Immature natural killer cell (primary cell): Measurements from ENCODE around the gene ZIC2. TPM values are rescaled to one million over a fixed set of nuclear protein-coding genes. Genes with fewer than 3 reads are reported as not detected.

Experiments used
- DNase-seq, 3 donors: peaks; one replicate each; pipeline ENCODE4 v3.0.0; 2022; ENCODE audit warnings: mixed read lengths in 1 of 3
- H3K27ac Mint-ChIP-seq, 6 donors: one replicate each; pipeline ENCODE4 v1.8.0; 2020; ENCODE audit warnings: mixed read lengths in 6 of 6, mild to moderate bottlenecking in 5 of 6, inconsistent platforms in 4 of 6, moderate library complexity in 3 of 6
- H3K27me3 Mint-ChIP-seq, 3 donors: one replicate each; pipeline ENCODE4 v1.8.0; 2020 to 2021; ENCODE audit warnings: low read depth in 3 of 3, mild to moderate bottlenecking in 3 of 3, mixed read lengths in 3 of 3, moderate library complexity in 3 of 3, inconsistent platforms in 1 of 3
- H3K36me3 Mint-ChIP-seq, 3 donors: one replicate each; pipeline ENCODE4 v1.8.0; 2020; ENCODE audit warnings: mixed read lengths in 3 of 3, inconsistent platforms in 2 of 3, mild to moderate bottlenecking in 2 of 3
- H3K4me1 Mint-ChIP-seq, 2 donors: one replicate each; pipeline ENCODE4 v1.8.0; 2020; ENCODE audit warnings: inconsistent platforms in 2 of 2, mild to moderate bottlenecking in 2 of 2, mixed read lengths in 2 of 2, moderate library complexity in 1 of 2
- H3K4me3 Mint-ChIP-seq, 5 donors: one replicate each; pipeline ENCODE4 v1.8.0; 2020; ENCODE audit warnings: mild to moderate bottlenecking in 5 of 5, mixed read lengths in 5 of 5, inconsistent platforms in 3 of 5, moderate library complexity in 3 of 5
- H3K9me3 Mint-ChIP-seq, 6 donors: one replicate each; pipeline ENCODE4 v1.8.0; 2020; ENCODE audit warnings: mild to moderate bottlenecking in 6 of 6, mixed read lengths in 6 of 6, inconsistent platforms in 4 of 6, moderate library complexity in 3 of 6
- polyA plus RNA-seq, 3 donors: library from polyadenylated mRNA; unstranded; fragments of 300-500 nt; fragmentation: Illumina TruSeq; gene quantifications; one replicate each; pipeline ENCODE4 v1.2.3, GENCODE V29; 2021

The ZIC2 gene
- polyA plus RNA-seq, 3 donors from 2014 or later = not detected

DNA sequence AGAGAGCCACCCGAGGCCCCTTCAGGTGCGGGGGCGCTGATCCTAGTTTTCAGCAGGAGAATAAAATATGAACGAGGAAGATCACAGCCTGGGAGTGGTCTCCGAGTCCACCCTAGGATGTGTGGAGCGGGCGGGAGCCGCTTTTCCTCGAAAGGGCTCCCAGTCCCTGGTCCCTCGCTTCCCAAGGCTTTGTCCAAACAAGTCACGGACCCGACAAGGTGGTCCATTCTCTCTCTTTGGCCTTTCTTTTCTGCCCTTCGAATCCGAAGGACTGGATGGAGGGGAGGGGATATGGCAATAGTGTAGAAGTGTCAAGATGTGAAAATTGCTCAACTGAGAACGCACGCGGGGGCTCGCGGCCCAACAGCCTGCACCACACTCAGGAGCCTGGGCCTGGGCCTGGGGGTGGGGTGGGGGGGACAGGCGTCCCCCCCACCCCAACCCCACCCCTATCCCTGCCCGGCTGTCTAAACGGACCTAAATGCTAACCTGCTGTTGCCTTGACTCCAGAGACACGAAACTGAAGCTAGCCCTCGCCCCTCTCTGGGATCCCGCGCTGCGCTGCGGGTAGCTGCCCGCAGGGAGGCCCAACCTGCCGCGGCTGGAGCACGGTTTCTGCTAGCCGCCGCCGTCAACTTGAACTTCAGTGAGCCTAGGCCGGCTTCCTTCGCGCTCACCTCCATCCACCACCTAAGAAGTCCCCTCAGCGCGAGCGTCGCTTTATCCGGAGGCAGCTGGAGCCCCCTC is 7.1 kb downstream of the ZIC2 start:
- Mint-ChIP-seq H3K36me3 (peaks cover 0 to 5% (median 5%) of the 10 kb centered on the region in 3 donors), H3K27ac (peak overlapping the region in 1 of 6 donors; percentile 49), H3K27me3 (peaks cover 64 to 87% (median 84%) of the 10 kb centered on the region in 3 donors), H3K4me3 (peak overlapping the region in 2 of 5 donors; percentile 51 to 53), H3K4me1 (peaks cover 20 to 26% of the 10 kb centered on the region in 2 donors), H3K9me3 (peaks cover 3 to 43% (median 21%) of the 10 kb centered on the region in 6 donors)
- DNase-seq = no peak

DNA sequence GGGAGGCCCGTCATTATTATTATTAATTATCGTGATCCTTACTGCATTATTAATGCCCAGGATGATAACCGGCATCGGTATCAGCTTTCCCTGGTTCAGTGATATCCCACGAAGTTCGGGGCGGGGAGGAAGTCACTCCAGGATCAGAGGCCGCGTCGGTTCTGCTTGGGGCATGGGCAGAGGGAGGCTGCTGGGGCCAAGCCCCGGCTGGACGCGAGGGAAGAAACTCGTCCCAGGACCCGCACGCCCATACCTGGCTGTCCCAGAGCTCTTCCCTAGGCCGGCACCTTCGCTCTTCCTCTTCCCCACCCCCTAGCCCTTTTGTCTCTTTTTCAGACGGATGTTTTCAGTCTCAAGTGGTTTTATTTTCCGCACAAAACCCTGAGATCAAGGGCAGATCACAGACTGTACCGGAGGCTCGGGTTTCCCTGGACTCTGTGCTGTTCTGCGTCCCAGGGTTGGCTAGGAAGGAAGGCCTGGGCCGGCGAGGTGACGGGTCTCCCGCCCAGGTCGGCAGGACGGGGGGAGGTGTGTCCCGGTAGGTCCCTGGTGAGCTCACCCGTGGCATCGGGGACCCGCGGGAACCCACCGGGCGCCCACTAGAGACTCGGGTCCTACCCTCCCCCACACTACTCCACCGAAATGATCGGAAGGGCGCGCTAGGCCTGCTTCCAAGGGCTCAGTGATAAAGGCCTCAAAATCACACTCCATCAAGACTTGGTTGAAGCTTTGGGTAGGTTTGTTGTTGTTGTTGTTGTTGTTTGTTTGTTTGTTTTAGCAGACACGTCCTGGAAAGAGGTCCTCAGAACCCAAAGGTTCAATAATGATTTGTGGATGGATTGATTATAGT is 7.9 kb downstream of the ZIC2 start:
- peaks cover 5 to 41% (median 16%) of the 10 kb centered on the region in 6 donors for H3K9me3 Mint-ChIP-seq
- H3K4me3 Mint-ChIP-seq = peak overlapping the region in 3 of 5 donors; percentile 26 to 61 (median 53)
- peaks cover 16 to 18% of the 10 kb centered on the region in 2 donors for H3K4me1 Mint-ChIP-seq
- H3K27me3 Mint-ChIP-seq = peaks cover 64 to 87% (median 80%) of the 10 kb centered on the region in 3 donors
- no peak for DNase-seq
- no peak overlapping the region for H3K27ac Mint-ChIP-seq
- peaks cover 0 to 5% (median 5%) of the 10 kb centered on the region in 3 donors for H3K36me3 Mint-ChIP-seq

- H3K27ac Mint-ChIP-seq = no peak overlapping the region
Measured at GRCh38 chr13:99990126-99990977, 8.8 kb downstream of the ZIC2 start.

DNA sequence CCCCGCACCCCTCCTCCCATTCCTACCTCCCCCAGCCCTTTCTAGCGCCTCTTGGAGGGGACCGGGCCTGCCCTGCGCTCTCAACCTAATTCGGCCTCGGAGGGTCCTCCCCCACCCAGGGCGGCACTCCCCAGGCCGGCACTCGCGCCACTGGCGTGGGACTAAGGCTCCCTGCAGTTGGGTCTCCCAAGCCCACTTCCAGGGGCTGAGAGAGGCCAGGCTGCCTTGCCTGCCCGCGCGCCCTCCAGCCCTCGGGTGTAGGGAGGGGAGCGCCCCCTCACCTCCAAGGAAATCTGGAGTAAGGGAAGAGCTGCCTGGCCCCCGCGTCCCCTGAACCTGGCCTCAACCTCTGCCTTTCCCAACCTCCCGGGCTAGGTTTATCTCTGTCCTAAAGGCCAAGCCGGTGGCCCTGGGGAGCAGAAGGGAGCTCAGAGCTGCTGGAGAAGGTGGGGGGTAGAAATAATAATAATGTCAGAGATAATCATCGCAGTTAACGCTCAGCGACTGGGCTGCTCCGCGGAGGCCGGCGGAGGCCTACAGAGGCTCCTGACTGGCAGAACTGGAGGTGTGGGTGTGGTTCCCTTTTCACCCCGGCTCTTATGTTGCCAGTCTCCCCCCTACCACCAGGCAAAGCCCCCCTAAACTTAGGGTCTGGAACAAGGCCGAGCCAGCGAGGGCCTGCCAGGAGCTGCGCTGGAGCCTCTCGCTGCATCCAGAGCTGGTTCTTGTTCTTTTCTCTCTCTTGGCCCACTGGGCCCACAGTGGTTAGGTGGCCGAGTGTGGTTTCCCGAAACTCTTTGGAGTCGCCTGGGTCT is 9.6 kb downstream of the ZIC2 start:
- Mint-ChIP-seq H3K27ac (no peak overlapping the region), H3K27me3 (peaks cover 72 to 92% (median 84%) of the 10 kb centered on the region in 3 donors), H3K36me3 (peaks cover 0 to 12% (median 3%) of the 10 kb centered on the region in 3 donors), H3K4me1 (peaks cover 14 to 18% of the 10 kb centered on the region in 2 donors), H3K9me3 (peaks cover 10 to 50% (median 16%) of the 10 kb centered on the region in 6 donors), H3K4me3 (peak overlapping the region in 1 of 5 donors; percentile 38)
- DNase-seq = no peak

More at GRCh38 chr13:99990126-99990977, 8.8 kb downstream of the ZIC2 start:
- peaks cover 5 to 47% (median 16%) of the 10 kb centered on the region in 6 donors for H3K9me3 Mint-ChIP-seq
- peak overlapping the region in 4 of 5 donors; percentile 18 to 61 (median 40) for H3K4me3 Mint-ChIP-seq
- no peak for DNase-seq
- H3K27me3 Mint-ChIP-seq = peaks cover 69 to 91% (median 82%) of the 10 kb centered on the region in 3 donors
- H3K36me3 Mint-ChIP-seq = peaks cover 0 to 8% (median 5%) of the 10 kb centered on the region in 3 donors
- peaks cover 15% of the 10 kb centered on the region in 2 donors for H3K4me1 Mint-ChIP-seq

DNA sequence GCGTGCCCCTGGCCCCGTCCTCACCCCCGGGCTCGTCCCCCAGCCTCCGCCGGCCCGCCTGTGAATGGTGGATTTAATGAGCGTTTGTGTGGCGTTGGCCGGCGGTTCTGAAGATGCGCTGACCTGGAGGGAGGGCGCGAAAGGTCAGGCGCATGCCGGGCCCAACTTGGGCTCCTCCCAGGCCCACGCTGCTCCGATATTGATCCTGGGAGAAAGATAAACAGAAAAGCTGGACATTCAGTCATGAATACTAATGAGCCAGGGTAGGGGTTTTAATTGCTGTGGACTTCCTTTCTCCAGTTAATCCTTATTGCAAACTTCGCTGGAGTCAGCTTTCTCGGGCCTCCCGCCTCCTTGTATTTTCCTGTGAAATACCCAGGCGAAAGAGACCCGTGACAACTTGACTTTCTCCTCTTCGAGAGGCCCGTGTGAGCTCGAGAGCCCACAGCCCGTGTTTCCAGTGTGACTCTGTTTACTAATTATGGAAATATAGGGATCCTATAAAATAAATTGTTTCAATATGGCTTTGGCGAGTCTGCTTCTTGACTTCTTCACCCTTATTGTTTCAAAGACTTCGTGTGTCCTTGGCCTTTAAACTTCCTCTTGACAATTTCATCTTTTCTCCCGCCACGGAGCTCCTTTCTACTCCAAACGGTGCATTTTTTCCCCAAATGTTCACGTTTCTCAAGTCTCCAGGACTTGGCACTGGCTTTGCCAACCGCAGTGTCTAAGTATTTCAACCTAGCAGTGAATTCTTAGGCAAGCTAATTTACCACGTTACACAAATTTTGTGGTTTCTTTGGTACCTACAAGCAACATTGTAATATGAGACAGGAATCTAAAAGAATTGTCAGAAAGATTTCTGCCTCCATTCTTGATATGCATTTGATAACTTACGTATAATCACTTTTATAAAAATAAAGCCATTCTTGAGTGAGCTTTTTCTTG is 10.5 kb downstream of the ZIC2 start:
- Mint-ChIP-seq H3K4me1 (peaks cover 13 to 18% of the 10 kb centered on the region in 2 donors), H3K4me3 (peak overlapping the region in 1 of 5 donors; percentile 35), H3K36me3 (peaks cover 0 to 15% (median 3%) of the 10 kb centered on the region in 3 donors), H3K27ac (no peak overlapping the region), H3K27me3 (peaks cover 74 to 92% (median 83%) of the 10 kb centered on the region in 3 donors), H3K9me3 (peaks cover 10 to 51% (median 16%) of the 10 kb centered on the region in 6 donors)
- DNase-seq = no peak

- Mint-ChIP-seq H3K27me3 (peaks cover 71 to 85% (median 75%) of the 10 kb centered on the region in 3 donors), H3K4me1 (peaks cover 13 to 18% of the 10 kb centered on the region in 2 donors), H3K4me3 (no peak overlapping the region), H3K27ac (no peak overlapping the region), H3K9me3 (peaks cover 10 to 46% (median 16%) of the 10 kb centered on the region in 6 donors), H3K36me3 (peaks cover 0 to 16% (median 3%) of the 10 kb centered on the region in 3 donors)
- DNase-seq = no peak
Measured at GRCh38 chr13:99992949-99993351, 11.4 kb downstream of the ZIC2 start.

DNA sequence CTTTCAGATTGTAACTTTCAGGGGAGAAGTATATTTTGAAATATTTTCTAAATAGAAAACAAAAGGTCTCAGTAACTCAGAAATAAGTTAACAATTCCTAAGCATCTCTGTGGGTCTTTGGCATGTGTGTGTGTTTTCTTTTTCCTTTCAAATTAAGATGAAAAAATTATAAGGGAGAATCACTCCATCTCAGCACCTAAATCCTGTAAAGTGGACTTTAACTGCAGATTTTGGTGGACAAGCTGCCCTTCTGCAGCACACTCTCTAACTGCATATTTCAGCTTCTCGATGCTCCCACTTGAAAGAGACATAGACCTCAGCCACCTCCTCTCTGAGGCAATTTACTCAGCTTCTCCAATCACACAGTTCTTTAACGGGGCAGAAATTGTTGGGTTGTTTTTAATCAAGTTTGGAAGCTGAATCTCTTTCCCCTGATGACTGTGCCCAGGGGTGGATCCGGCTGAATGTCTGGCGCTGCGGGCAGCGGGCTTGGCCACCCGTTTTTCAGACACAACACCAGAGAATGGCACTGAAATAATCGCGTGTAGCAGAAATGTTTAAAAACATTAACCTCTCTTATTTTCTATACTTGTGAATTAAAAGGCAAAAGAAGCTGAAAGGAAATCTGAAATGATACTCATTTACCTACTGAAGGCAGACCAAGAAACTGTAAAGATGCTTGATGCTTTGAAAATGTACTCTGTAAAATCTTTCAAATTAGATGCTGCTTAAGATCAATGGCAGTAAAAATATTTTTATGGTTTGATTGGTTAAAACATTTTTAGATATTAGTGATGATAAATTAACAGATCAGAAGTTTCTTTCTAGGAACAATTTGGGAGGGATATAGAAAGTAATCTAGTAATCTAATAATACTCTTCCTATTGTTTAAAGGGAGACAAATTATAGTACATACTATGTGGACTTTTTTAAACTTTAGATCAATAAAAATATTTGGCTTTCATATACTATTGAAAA is 12.4 kb downstream of the ZIC2 start:
- no peak for DNase-seq
- Mint-ChIP-seq H3K4me1 (peaks cover 13 to 18% of the 10 kb centered on the region in 2 donors), H3K9me3 (peaks cover 10 to 50% (median 17%) of the 10 kb centered on the region in 6 donors)

GRCh38 chr13:99994638-99995020 is 13.0 kb downstream of the ZIC2 start:
- no peak overlapping the region for H3K4me3 Mint-ChIP-seq
- H3K27me3 Mint-ChIP-seq = peaks cover 69 to 80% (median 72%) of the 10 kb centered on the region in 3 donors
- H3K9me3 Mint-ChIP-seq = peaks cover 10 to 50% (median 18%) of the 10 kb centered on the region in 6 donors
- H3K36me3 Mint-ChIP-seq = peaks cover 0 to 19% (median 3%) of the 10 kb centered on the region in 3 donors
- H3K27ac Mint-ChIP-seq = no peak overlapping the region
- peaks cover 11 to 16% of the 10 kb centered on the region in 2 donors for H3K4me1 Mint-ChIP-seq
- no peak for DNase-seq

More for the DNA sequence above, 12.4 kb downstream of the ZIC2 start:
- peak overlapping the region in 1 of 5 donors; percentile 11 for H3K4me3 Mint-ChIP-seq
- no peak overlapping the region for H3K27ac Mint-ChIP-seq
- H3K27me3 Mint-ChIP-seq = peaks cover 71 to 86% (median 78%) of the 10 kb centered on the region in 3 donors
- peaks cover 0 to 19% (median 3%) of the 10 kb centered on the region in 3 donors for H3K36me3 Mint-ChIP-seq

GRCh38 chr13:99995104-99995588 is 13.6 kb downstream of the ZIC2 start:
- Mint-ChIP-seq H3K36me3 (peaks cover 0 to 19% (median 3%) of the 10 kb centered on the region in 3 donors), H3K27me3 (peaks cover 64 to 75% (median 70%) of the 10 kb centered on the region in 3 donors), H3K27ac (no peak overlapping the region), H3K4me3 (peak overlapping the region in 1 of 5 donors; percentile 52), H3K9me3 (peaks cover 7 to 50% (median 18%) of the 10 kb centered on the region in 6 donors), H3K4me1 (peaks cover 8 to 11% of the 10 kb centered on the region in 2 donors)
- no peak for DNase-seq

DNA sequence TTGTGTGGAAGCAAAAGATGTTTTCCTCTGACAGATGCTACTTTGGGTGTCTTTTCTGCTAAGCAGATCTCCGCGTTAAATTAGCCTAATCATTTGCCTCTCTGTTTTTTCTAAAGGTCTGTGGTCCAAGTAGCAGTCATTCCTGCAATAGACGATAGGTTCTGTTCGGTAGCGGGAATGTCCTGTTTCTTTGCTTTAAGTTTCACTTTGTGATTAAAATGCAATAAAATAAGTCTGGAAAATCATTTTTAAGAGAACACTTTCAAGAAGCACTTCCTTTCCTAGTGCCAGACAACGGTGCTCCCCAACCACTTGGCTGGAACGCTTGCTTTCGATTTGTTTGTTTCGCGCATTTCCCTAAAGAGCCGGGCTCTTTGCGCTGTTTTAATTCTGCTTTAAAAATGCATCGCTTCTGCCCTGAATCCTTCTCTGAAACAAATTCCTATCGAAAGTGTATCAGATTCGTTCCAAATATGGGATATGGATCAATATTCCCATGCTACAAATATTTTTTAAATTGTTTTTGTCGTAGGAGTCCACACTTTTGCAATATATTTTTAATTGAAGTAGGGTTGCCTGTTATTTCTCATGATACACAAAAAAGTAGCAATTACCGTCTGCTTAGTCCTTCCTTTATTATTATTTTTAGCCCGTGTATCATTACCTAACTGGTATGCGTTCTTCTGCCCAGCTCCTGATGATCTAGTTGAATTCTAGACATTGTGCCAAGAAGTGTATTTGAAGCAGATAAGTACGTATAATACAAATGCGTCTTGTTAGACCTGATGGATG is 14.2 kb downstream of the ZIC2 start:
- peaks cover 0 to 19% (median 3%) of the 10 kb centered on the region in 3 donors for H3K36me3 Mint-ChIP-seq
- peak overlapping the region in 1 of 6 donors; percentile 14 for H3K27ac Mint-ChIP-seq
- H3K4me1 Mint-ChIP-seq = peaks cover 3 to 10% of the 10 kb centered on the region in 2 donors
- H3K27me3 Mint-ChIP-seq = peaks cover 63 to 70% (median 67%) of the 10 kb centered on the region in 3 donors
- H3K9me3 Mint-ChIP-seq = peaks cover 7 to 50% (median 18%) of the 10 kb centered on the region in 6 donors
- H3K4me3 Mint-ChIP-seq = peak overlapping the region in 3 of 5 donors; percentile 6 to 52 (median 27)
- no peak for DNase-seq
